Upper lobe of left lung (tissue), 4 donors: ENCODE results near the gene CCNA1.

ENCODE experiments used
- POLR2A ChIP-seq, 4 donors: fragments of 450-650 bp; IDR thresholded peaks; one replicate each; pipeline ENCODE4 v1.5.1; 2016 to 2017; ENCODE audit warnings: antibody characterized with exemption in 4 of 4, mild to moderate bottlenecking in 2 of 4
- POLR2AphosphoS5 ChIP-seq, 2 donors: sonication (generic); formaldehyde crosslinking; IDR thresholded peaks; one replicate each; pipeline ENCODE4 v1.5.1; 2017; ENCODE audit warnings: antibody characterized with exemption in 2 of 2
- TF ChIP-seq, protein P1 (sequence below), 6 experiments: fragments of 450-650 bp in 4 of 6; fragments of 200-600 bp in 2 of 6; sonication (generic) in 2 of 6; IDR thresholded peaks; one replicate each; pipeline ENCODE4 v1.5.1; 2016 to 2019; ENCODE audit warnings: antibody characterized with exemption in 6 of 6

DNA sequence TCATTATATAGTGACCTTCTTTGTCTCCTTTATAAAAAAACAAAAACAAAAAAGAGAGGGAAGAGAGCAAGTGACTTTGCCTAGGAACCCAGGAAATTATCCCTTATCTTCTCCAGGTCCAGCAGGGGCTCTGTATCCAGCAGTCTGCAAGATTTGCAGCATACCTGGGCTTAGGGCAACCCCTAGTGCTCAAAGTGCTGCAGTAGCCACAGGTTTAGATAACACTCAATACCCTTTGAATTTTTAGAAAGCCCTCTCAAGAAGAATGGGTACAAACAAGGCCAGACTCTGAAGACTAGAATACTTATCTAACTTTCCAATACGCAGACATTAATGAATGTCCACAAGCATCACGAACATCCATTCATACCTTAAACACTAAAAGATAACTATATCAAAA is 43.2 kb downstream of the CCNA1 start:
- TF ChIP-seq, protein P1, sequence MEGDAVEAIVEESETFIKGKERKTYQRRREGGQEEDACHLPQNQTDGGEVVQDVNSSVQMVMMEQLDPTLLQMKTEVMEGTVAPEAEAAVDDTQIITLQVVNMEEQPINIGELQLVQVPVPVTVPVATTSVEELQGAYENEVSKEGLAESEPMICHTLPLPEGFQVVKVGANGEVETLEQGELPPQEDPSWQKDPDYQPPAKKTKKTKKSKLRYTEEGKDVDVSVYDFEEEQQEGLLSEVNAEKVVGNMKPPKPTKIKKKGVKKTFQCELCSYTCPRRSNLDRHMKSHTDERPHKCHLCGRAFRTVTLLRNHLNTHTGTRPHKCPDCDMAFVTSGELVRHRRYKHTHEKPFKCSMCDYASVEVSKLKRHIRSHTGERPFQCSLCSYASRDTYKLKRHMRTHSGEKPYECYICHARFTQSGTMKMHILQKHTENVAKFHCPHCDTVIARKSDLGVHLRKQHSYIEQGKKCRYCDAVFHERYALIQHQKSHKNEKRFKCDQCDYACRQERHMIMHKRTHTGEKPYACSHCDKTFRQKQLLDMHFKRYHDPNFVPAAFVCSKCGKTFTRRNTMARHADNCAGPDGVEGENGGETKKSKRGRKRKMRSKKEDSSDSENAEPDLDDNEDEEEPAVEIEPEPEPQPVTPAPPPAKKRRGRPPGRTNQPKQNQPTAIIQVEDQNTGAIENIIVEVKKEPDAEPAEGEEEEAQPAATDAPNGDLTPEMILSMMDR (IDR thresholded peaks at IDR 0.05) = no peak
- TF ChIP-seq POLR2A (IDR thresholded peaks at IDR 0.05) (no peak), POLR2AphosphoS5 (IDR thresholded peaks at IDR 0.05) (no peak)
